Small intestine (tissue), 7 donors: ENCODE measurements around the gene PVRIG. TPM values are rescaled to one million over a fixed set of nuclear protein-coding genes. Genes with fewer than 3 reads are reported as not detected.
"Not testable (repeated sequence)": the region's sequence is repeated elsewhere in the genome, so short reads cannot be mapped to it uniquely, and the experiment has no call there.

Experiments used
- DNase-seq, 2 donors: peaks; one replicate each; pipeline versions ENCODE4 v3.0.0 to v3.0.0-alpha.2; 2013
- FAIRE-seq: peaks from 2 replicates; lab custom pipeline; 2012; peaks lifted over from hg19 to GRCh38; lab: Jason Lieb, UNC
- H3K27ac ChIP-seq, 3 donors: one replicate each; pipeline ENCODE4 v1.5.1; 2013; ENCODE audit warnings: low read length in 2 of 3, mild to moderate bottlenecking in 2 of 3, control low read depth in 1 of 3, inconsistent platforms in 1 of 3, low read depth in 1 of 3, moderate library complexity in 1 of 3
- H3K27me3 ChIP-seq, 3 donors: one replicate each; pipeline ENCODE4 v1.6.1; 2013; ENCODE audit warnings: low read length in 3 of 3, inconsistent platforms in 1 of 3; ENCODE audit not compliant: control insufficient read depth in 3 of 3, insufficient read depth in 3 of 3
- H3K36me3 ChIP-seq, 3 donors: one replicate each; pipeline ENCODE4 v1.6.1; 2013; ENCODE audit warnings: low read length in 3 of 3, inconsistent platforms in 1 of 3, low read depth in 1 of 3, mild to moderate bottlenecking in 1 of 3, moderate library complexity in 1 of 3; ENCODE audit not compliant: control insufficient read depth in 3 of 3, insufficient read depth in 2 of 3
- H3K4me1 ChIP-seq, 3 donors: one replicate each; pipeline ENCODE4 v1.6.1; 2013; ENCODE audit warnings: low read length in 2 of 3, inconsistent platforms in 1 of 3, low read depth in 1 of 3, mild to moderate bottlenecking in 1 of 3, moderate library complexity in 1 of 3; ENCODE audit not compliant: control insufficient read depth in 3 of 3, insufficient read depth in 2 of 3
- H3K4me3 ChIP-seq, 3 donors: one replicate each; pipeline ENCODE4 v1.5.1; 2013; ENCODE audit warnings: low read length in 3 of 3, control low read depth in 1 of 3, inconsistent platforms in 1 of 3, low read depth in 1 of 3, mild to moderate bottlenecking in 1 of 3, moderate library complexity in 1 of 3
- H3K9me3 ChIP-seq, 2 donors: one replicate each; pipeline ENCODE4 v1.6.1; 2013; ENCODE audit warnings: low read depth in 1 of 2, low read length in 1 of 2; ENCODE audit not compliant: control insufficient read depth in 2 of 2, insufficient read depth in 1 of 2
- WGBS, 3 donors: extraction: QIAGEN DNeasy Blood & Tissue Kit; methylation state at CpG; one replicate each; pipeline ENCODE4 v1.1.7; 2013; 5-methylcytosine and 5-hydroxymethylcytosine counted together
- polyA plus RNA-seq, 4 donors: library from polyadenylated mRNA; stranded (reverse) in 3 of 4; unstranded in 1 of 4; fragments of 200-250 nt in 3 of 4; fragments of 120-200 nt in 1 of 4; gene quantifications; one replicate each; pipeline versions ENCODE4 v1.2.1 to v1.2.3, GENCODE V29; 2013
- donor health status: healthy with polysubstance abuse.
- donor health status: control.
- donor health status: control.
- donor health status: Bipolar disorder and iron deficiency.
- donor health status: healthy.

The PVRIG gene
- polyA plus RNA-seq, 4 donors = 0.45 to 1.2 (median 0.91) TPM

GRCh38 chr7:100267648-100268047, 47.9 kb downstream of the PVRIG start:
- FAIRE-seq = no peak
- peaks cover 0 to 19% (median 0%) of the 10 kb centered on the region in 3 donors for H3K36me3 ChIP-seq
- no peaks in the 10 kb centered on the region for H3K9me3 ChIP-seq
- 92 to 95% (median 93%) methylated on average over 6 of the region's 6 CpGs for WGBS, 3 donors
- peaks cover 0 to 18% (median 2%) of the 10 kb centered on the region in 3 donors for H3K4me1 ChIP-seq
- H3K27me3 ChIP-seq = no peaks in the 10 kb centered on the region
- no peak overlapping the region for H3K4me3 ChIP-seq
- DNase-seq = no peak
- H3K27ac ChIP-seq = no peak overlapping the region

GRCh38 chr7:100268882-100269281, 49.1 kb downstream of the PVRIG start:
- not testable (repeated sequence) for H3K27me3 ChIP-seq, FAIRE-seq, DNase-seq, H3K9me3 ChIP-seq, H3K4me3 ChIP-seq
- 90 to 95% (median 93%) methylated on average over 11 of the region's 11 CpGs for WGBS, 3 donors
- peaks cover 0 to 18% (median 2%) of the 10 kb centered on the region in 3 donors for H3K4me1 ChIP-seq
- peaks cover 0 to 17% (median 0%) of the 10 kb centered on the region in 3 donors for H3K36me3 ChIP-seq
- peak overlapping the region in 1 of 3 donors; percentile 82 for H3K27ac ChIP-seq

GRCh38 chr7:100269306-100270045, 49.7 kb downstream of the PVRIG start:
- Histone ChIP-seq H3K27ac (peak overlapping the region in 2 of 3 donors; percentile 41 to 82), H3K4me3 (peak overlapping the region in 2 of 3 donors; percentile 23 to 45), H3K4me1 (peaks cover 0 to 18% (median 2%) of the 10 kb centered on the region in 3 donors), H3K36me3 (peaks cover 0 to 15% (median 0%) of the 10 kb centered on the region in 3 donors)
- not testable (repeated sequence) for FAIRE-seq, H3K9me3 ChIP-seq, H3K27me3 ChIP-seq
- peak; percentile 72 to 86 for DNase-seq
- WGBS, 3 donors = 40 to 72% (median 57%) methylated on average over 14 of the region's 14 CpGs

- H3K36me3 ChIP-seq = peaks cover 0 to 12% (median 0%) of the 10 kb centered on the region in 3 donors
- H3K27me3 ChIP-seq, H3K9me3 ChIP-seq, FAIRE-seq: not testable (repeated sequence)
- H3K4me3 ChIP-seq = peak overlapping the region in 2 of 3 donors; percentile 41 to 77
- peak overlapping the region in 2 of 3 donors; percentile 56 to 82 for H3K27ac ChIP-seq
- DNase-seq = peak in 1 of 2 donors; percentile 42
- H3K4me1 ChIP-seq = peaks cover 0 to 18% (median 2%) of the 10 kb centered on the region in 3 donors
- 7 to 31% (median 11%) methylated on average over 14 to 15 of the region's 23 CpGs for WGBS, 3 donors
Measured at GRCh38 chr7:100270046-100270918, 50.5 kb downstream of the PVRIG start.

Other genes with a start within 250 kb of the PVRIG start
- 10 to 100 TPM in 3 of 4 donors, 1 to 10 TPM in 1; 8.3 to 62.4 (median 33.9) TPM for gene AZGP1, start 243.9 kb upstream of the PVRIG start, polyA plus RNA-seq
- gene ZKSCAN1, start 204.4 kb upstream of the PVRIG start, polyA plus RNA-seq = 10 to 100 TPM; 10.8 to 47.8 (median 19.1) TPM
- gene ZSCAN21, start 170.2 kb upstream of the PVRIG start, polyA plus RNA-seq = 10 to 100 TPM in 1 of 4 donors, 1 to 10 TPM in 3; 4.0 to 12.5 (median 6.5) TPM
- 10 to 100 TPM; 20.3 to 55.2 (median 27.2) TPM for gene ZNF3, start 138.2 kb upstream of the PVRIG start, polyA plus RNA-seq
- 10 to 100 TPM; 76.7 to 92.0 (median 85.6) TPM for gene COPS6, start 131.0 kb upstream of the PVRIG start, polyA plus RNA-seq
- 10 to 100 TPM; 35.8 to 87.8 (median 63.3) TPM for gene MCM7, start 118.6 kb upstream of the PVRIG start, polyA plus RNA-seq
- 10 to 100 TPM; 14.9 to 20.6 (median 17.2) TPM for gene AP4M1, start 118.3 kb upstream of the PVRIG start, polyA plus RNA-seq
- gene TAF6, start 100.6 kb upstream of the PVRIG start, polyA plus RNA-seq = 10 to 100 TPM; 12.2 to 33.5 (median 25.6) TPM
- gene CNPY4, start 100.3 kb upstream of the PVRIG start, polyA plus RNA-seq = 10 to 100 TPM in 1 of 4 donors, 1 to 10 TPM in 3; 2.5 to 14.0 (median 7.5) TPM
- gene MBLAC1, start 93.0 kb upstream of the PVRIG start, polyA plus RNA-seq = 1 to 10 TPM; 2.0 to 3.3 (median 2.7) TPM
- gene LAMTOR4, start 71.0 kb upstream of the PVRIG start, polyA plus RNA-seq = 100 to 1,000 TPM; 141 to 370 (median 222) TPM
- 10 to 100 TPM; 16.7 to 28.0 (median 23.7) TPM for gene TRAPPC14, start 61.2 kb upstream of the PVRIG start, polyA plus RNA-seq
- 1 to 10 TPM in 2 of 4 donors, under 1 TPM in 1, not detected in 1; 0.67 to 4.4 (median 1.2) TPM for gene GAL3ST4, start 51.3 kb upstream of the PVRIG start, polyA plus RNA-seq
- gene GPC2, start 42.6 kb upstream of the PVRIG start, polyA plus RNA-seq = 1 to 10 TPM in 1 of 4 donors, under 1 TPM in 1, not detected in 2; 0.94 to 2.1 TPM
- 1 to 10 TPM in 2 of 4 donors, under 1 TPM in 1, not detected in 1; 0.81 to 9.6 (median 3.6) TPM for gene STAG3, start 42.0 kb upstream of the PVRIG start, polyA plus RNA-seq
- gene SPDYE3, start 87.8 kb downstream of the PVRIG start, polyA plus RNA-seq = 1 to 10 TPM in 1 of 4 donors, under 1 TPM in 1, not detected in 2; 0.06 to 3.1 TPM
- 100 to 1,000 TPM in 1 of 4 donors, 10 to 100 TPM in 3; 39.1 to 117 (median 57.2) TPM for gene PILRB, start 138.2 kb downstream of the PVRIG start, polyA plus RNA-seq
- gene PILRA, start 153.5 kb downstream of the PVRIG start, polyA plus RNA-seq = 1 to 10 TPM in 3 of 4 donors, under 1 TPM in 1; 0.81 to 5.0 (median 3.4) TPM
- gene ZCWPW1, start 208.8 kb downstream of the PVRIG start, polyA plus RNA-seq = 1 to 10 TPM; 1.3 to 6.5 (median 4.8) TPM
- gene MEPCE, start 209.9 kb downstream of the PVRIG start, polyA plus RNA-seq = 10 to 100 TPM; 26.8 to 41.1 (median 30.7) TPM
- gene PPP1R35, start 216.5 kb downstream of the PVRIG start, polyA plus RNA-seq = 10 to 100 TPM; 27.1 to 62.8 (median 46.8) TPM
- 1 to 10 TPM in 1 of 4 donors, under 1 TPM in 2, not detected in 1; 0.43 to 1.2 (median 0.89) TPM for gene SPACDR, start 244.3 kb downstream of the PVRIG start, polyA plus RNA-seq